ACC112 (cell line): ENCODE measurements around the gene PCP4L1.
"Not testable (repeated sequence)": the region's sequence is repeated elsewhere in the genome, so short reads cannot be mapped to it uniquely, and the experiment has no call there.

ENCODE experiments used
- H2AFZ ChIP-seq: fragments of 200-600 bp; sonication (generic); one replicate; pipeline ENCODE4 v1.6.0; 2017; ENCODE audit warnings: antibody characterized with exemption, low read length; ENCODE audit not compliant: unreplicated experiment
- H3K27ac ChIP-seq: fragments of 200-600 bp; sonication (generic); 2 replicates; pipeline ENCODE4 v1.5.1; 2014; ENCODE audit warnings: low read depth, mild to moderate bottlenecking, antibody characterized with exemption, low read length, moderate library complexity
- H3K27me3 ChIP-seq: fragments of 200-600 bp; sonication (generic); 2 replicates; pipeline ENCODE4 v1.6.1; 2014; ENCODE audit warnings: mild to moderate bottlenecking, antibody characterized with exemption, low read length, moderate library complexity, mixed read lengths; ENCODE audit not compliant: insufficient read depth
- H3K36me3 ChIP-seq: fragments of 200-600 bp; sonication (generic); 2 replicates; pipeline ENCODE4 v1.6.1; 2016; ENCODE audit warnings: mild to moderate bottlenecking, antibody characterized with exemption, low read length, moderate library complexity, mixed read lengths; ENCODE audit not compliant: insufficient read depth
- H3K4me1 ChIP-seq: fragments of 200-600 bp; sonication (generic); one replicate; pipeline ENCODE4 v1.6.1; 2016; ENCODE audit warnings: low read length, mixed read lengths; ENCODE audit not compliant: insufficient read depth, unreplicated experiment, control insufficient read depth
- H3K4me3 ChIP-seq: fragments of 200-600 bp; sonication (generic); 2 replicates; pipeline ENCODE4 v1.5.1; 2014; ENCODE audit warnings: mild to moderate bottlenecking, low read depth, low read length
- H3K79me2 ChIP-seq: fragments of 200-600 bp; sonication (generic); one replicate; pipeline ENCODE4 v1.6.0; 2016; ENCODE audit warnings: low read length; ENCODE audit not compliant: control insufficient read depth, unreplicated experiment, insufficient read depth

PCP4L1 gene

GRCh38 chr1:161255955-161256520 is 2.5 kb upstream of the PCP4L1 start:
- H3K79me2 ChIP-seq, H2AFZ ChIP-seq, H3K4me3 ChIP-seq: not testable (repeated sequence)

DNA sequence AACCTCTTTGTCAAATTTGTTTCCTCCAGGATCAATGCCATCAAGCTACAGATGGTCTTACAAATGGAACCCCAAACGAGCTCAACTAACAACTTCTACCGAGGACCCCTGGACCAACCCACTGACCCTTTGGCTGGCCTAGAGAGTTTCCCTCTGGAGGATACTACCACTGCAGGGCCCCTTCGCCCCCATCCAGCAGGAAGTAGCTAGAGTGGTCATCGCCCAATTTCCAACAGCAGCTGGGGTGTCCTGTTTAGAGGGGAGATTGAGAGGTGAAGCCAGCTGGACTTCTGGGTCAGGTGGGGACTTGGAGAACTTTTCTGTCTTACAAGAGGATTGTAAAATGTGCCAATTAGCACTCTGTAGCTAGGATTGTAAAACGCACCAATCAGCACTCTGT is 1.4 kb upstream of the PCP4L1 start:
- H3K27ac ChIP-seq, H3K79me2 ChIP-seq, H2AFZ ChIP-seq, H3K4me3 ChIP-seq, H3K36me3 ChIP-seq: not testable (repeated sequence)
- H3K4me1 ChIP-seq = peaks cover 13% of the 10 kb centered on the region
- peaks cover 50% of the 10 kb centered on the region for H3K27me3 ChIP-seq

More at GRCh38 chr1:161255955-161256520, 2.5 kb upstream of the PCP4L1 start:
- H3K36me3 ChIP-seq, H3K27ac ChIP-seq, H3K4me1 ChIP-seq: not testable (repeated sequence)
- peaks cover 40% of the 10 kb centered on the region for H3K27me3 ChIP-seq

DNA sequence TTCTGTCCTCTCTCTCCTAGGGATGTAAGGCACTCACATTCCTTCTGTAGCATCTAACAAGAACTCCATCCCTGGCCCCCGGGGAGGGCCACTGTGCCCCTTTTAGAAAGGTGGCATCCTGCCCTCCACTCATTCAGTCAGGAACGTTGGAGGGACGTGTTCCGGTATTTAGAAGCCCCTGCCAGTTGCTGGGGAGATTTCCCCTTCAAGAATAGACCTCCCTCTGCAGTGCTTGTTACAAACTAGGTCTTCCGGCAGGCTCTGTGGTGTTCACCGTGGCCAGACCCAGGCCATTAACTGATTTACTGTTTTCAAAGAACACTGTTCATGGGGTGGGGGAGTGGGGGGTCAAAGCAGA is 779 bp downstream of the PCP4L1 start:
- no peak overlapping the region for H3K27ac ChIP-seq
- peaks cover 50% of the 10 kb centered on the region for H3K27me3 ChIP-seq
- peaks cover 13% of the 10 kb centered on the region for H3K4me1 ChIP-seq
- H2AFZ ChIP-seq = no peak overlapping the region
- no peaks in the 10 kb centered on the region for H3K79me2 ChIP-seq
- peak overlapping the region; percentile 70 for H3K4me3 ChIP-seq
- no peaks in the 10 kb centered on the region for H3K36me3 ChIP-seq

DNA sequence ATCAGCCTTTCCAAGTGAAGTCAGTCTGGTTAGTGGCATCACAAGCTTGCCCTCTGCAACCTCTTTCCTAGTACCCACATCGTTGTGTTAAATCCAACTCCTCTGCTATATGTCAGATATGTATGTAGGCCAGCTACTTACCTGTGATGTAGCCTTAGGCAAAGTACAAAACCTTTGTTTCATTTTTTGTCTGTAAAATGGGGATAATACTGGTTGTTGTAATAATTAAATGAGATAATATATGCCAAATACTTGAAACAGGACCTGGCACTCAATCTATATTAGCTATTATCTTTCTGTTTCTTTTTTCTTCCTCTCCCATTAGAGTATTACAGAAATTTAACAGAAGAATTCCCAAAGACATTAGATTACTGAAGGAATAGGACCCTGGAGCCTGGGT is 1.2 kb downstream of the PCP4L1 start:
- no peak overlapping the region for H3K4me3 ChIP-seq

GRCh38 chr1:161260376-161261260 is 2.1 kb downstream of the PCP4L1 start:
- Histone ChIP-seq H3K79me2 (no peaks in the 10 kb centered on the region), H3K27me3 (peaks cover 50% of the 10 kb centered on the region), H3K27ac (no peak overlapping the region), H3K4me1 (peaks cover 13% of the 10 kb centered on the region), H3K36me3 (no peaks in the 10 kb centered on the region), H2AFZ (no peak overlapping the region), H3K4me3 (no peak overlapping the region)

More for the DNA sequence above, 1.2 kb downstream of the PCP4L1 start:
- Histone ChIP-seq H3K27me3 (peaks cover 50% of the 10 kb centered on the region), H3K27ac (no peak overlapping the region), H3K79me2 (no peaks in the 10 kb centered on the region), H2AFZ (no peak overlapping the region), H3K36me3 (no peaks in the 10 kb centered on the region), H3K4me1 (peaks cover 13% of the 10 kb centered on the region)

- no peak overlapping the region for H2AFZ ChIP-seq
- peaks cover 50% of the 10 kb centered on the region for H3K27me3 ChIP-seq
- peaks cover 18% of the 10 kb centered on the region for H3K4me1 ChIP-seq
- no peaks in the 10 kb centered on the region for H3K79me2 ChIP-seq
- no peak overlapping the region for H3K4me3 ChIP-seq
- no peak overlapping the region for H3K27ac ChIP-seq
- H3K36me3 ChIP-seq = no peaks in the 10 kb centered on the region
Measured at GRCh38 chr1:161261261-161262235, 3.0 kb downstream of the PCP4L1 start.

DNA sequence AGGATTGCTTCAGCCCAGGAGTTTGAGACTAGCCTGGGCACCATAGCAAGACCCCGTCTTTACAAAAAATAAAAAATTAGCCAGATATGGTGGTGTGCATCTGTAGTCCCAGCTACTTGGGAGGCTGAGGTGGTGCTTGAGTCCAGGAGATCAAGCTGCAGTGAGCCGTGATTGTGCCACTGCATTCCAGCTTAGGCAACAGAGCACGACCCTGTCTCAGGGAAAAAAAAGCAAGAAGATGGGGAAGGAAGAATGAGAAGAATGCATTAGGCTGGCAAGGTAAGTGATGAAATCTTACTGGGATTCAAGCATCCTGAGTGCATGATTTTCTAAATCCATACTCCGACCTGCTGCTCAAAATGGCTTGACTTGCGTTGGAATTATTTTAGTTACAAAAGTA is 6.8 kb downstream of the PCP4L1 start:
- Histone ChIP-seq H3K79me2 (no peaks in the 10 kb centered on the region), H3K27ac (no peak overlapping the region), H3K36me3 (no peaks in the 10 kb centered on the region), H3K4me1 (peaks cover 14% of the 10 kb centered on the region), H3K4me3 (no peak overlapping the region), H2AFZ (no peak overlapping the region), H3K27me3 (peaks cover 17% of the 10 kb centered on the region)

GRCh38 chr1:161266202-161266601 is 7.7 kb downstream of the PCP4L1 start:
- Histone ChIP-seq H3K36me3 (no peaks in the 10 kb centered on the region), H3K4me1 (peaks cover 7% of the 10 kb centered on the region), H3K27ac (no peak overlapping the region), H2AFZ (no peak overlapping the region), H3K79me2 (no peaks in the 10 kb centered on the region), H3K4me3 (no peak overlapping the region), H3K27me3 (peaks cover 8% of the 10 kb centered on the region)

- Histone ChIP-seq H3K36me3 (no peaks in the 10 kb centered on the region), H3K27ac (no peak overlapping the region), H3K4me1 (peaks cover 6% of the 10 kb centered on the region), H3K4me3 (no peak overlapping the region), H3K79me2 (no peaks in the 10 kb centered on the region), H3K27me3 (peaks cover 1% of the 10 kb centered on the region), H2AFZ (no peak overlapping the region)
Measured at GRCh38 chr1:161266836-161267235, 8.3 kb downstream of the PCP4L1 start.

DNA sequence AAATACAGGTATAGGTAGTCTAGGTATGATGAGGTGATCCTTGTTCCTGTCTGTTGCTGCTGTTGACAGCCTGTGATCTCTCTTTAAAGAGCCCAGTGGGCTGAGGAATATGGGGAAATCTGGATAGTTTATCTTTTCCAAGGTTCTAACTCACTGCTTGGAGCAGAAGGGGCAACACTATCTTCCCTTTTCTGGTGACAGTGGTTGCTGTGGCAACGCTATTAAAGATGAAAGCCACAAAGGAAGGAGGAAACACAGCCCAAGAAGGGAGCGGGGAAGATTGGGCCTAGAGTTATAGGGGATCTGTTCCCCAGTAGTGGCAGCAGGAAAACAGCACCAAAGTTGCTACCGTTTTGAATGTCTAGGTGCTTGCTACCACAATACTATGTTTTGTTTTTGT is 8.8 kb downstream of the PCP4L1 start:
- Histone ChIP-seq H3K27me3 (no peaks in the 10 kb centered on the region; the same call in 1 of the 2 replicates), H3K4me3 (no peak overlapping the region), H3K4me1 (peaks cover 6% of the 10 kb centered on the region), H3K79me2 (no peaks in the 10 kb centered on the region), H3K27ac (no peak overlapping the region), H2AFZ (no peak overlapping the region), H3K36me3 (no peaks in the 10 kb centered on the region)
